SH-SY5Y (cell line): ENCODE measurements around the gene DGKQ.

Experiments used
- GATA2 ChIP-seq: IDR thresholded peaks from 2 replicates; pipeline ENCODE4 v1.6.1; 2011; ENCODE audit warnings: mild to moderate bottlenecking, low read depth, low read length
- GATA3 ChIP-seq: IDR thresholded peaks from 2 replicates; pipeline ENCODE4 v1.6.1; 2011; ENCODE audit warnings: low read depth, mild to moderate bottlenecking, low read length, moderate library complexity

Gene DGKQ

DNA sequence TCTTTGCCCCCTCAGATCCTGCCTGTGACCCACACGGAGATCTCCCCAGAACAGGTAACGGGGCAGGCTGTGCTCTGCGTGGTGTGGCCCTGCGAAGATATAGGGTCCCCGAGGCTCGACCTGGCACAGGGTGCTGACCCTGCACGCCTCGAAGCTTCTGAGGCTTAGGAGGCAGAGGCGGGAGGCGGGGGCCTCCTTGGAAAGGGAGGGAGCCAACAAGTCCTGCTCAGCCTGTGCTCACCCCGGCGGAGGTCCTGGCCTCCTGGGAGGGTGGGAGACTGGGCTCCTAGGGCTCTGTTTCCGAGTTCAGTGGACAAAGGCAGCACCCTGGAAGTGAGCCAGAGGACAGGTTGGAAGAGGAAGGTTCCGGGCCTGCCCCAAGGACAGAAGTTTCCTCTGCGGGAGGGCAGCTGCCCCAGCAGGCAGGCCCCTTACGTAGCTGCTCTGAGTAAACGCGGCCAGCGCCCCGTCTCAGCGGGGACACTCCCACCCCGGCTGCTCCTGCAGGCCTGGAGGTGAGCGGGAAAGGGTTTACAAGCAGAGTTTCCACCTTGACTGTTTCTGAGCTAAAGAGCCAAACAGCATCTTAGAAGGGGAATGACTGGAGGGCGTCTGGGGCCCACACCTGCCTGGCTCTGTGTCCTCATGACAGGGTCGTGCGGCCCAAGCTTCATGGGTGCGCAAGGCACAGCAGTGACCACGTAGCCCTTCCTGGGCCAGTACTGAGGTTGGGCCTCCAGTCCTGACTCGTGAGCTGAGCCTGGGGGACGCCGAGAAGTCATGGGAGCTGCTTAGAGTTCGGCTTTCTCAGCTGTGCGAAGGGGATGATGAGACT is 25.1 kb downstream of the DGKQ start:
- TF ChIP-seq GATA3 (no peak), GATA2 (no peak)

DNA sequence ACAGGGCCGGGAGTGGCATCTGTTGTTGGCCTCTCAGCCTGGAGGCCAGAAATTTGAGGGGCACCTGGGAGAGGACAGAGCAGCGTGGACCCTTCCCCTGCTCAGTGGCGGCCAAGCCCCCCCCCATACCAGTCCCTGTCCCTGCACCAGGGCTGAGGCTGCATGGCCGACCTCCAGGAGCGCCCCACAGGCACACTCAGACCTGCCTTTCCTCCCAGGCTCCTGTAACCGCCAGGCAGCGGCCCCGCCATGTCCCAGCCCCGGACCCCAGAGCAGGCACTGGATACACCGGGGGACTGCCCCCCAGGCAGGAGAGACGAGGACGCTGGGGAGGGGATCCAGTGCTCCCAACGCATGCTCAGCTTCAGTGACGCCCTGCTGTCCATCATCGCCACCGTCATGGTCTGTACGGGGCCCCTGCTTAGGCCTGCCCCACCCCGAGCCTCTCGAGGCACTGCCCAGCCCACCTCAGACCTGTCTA is 25.8 kb downstream of the DGKQ start:
- TF ChIP-seq GATA2 = no peak
- no peak for TF ChIP-seq GATA3

DNA sequence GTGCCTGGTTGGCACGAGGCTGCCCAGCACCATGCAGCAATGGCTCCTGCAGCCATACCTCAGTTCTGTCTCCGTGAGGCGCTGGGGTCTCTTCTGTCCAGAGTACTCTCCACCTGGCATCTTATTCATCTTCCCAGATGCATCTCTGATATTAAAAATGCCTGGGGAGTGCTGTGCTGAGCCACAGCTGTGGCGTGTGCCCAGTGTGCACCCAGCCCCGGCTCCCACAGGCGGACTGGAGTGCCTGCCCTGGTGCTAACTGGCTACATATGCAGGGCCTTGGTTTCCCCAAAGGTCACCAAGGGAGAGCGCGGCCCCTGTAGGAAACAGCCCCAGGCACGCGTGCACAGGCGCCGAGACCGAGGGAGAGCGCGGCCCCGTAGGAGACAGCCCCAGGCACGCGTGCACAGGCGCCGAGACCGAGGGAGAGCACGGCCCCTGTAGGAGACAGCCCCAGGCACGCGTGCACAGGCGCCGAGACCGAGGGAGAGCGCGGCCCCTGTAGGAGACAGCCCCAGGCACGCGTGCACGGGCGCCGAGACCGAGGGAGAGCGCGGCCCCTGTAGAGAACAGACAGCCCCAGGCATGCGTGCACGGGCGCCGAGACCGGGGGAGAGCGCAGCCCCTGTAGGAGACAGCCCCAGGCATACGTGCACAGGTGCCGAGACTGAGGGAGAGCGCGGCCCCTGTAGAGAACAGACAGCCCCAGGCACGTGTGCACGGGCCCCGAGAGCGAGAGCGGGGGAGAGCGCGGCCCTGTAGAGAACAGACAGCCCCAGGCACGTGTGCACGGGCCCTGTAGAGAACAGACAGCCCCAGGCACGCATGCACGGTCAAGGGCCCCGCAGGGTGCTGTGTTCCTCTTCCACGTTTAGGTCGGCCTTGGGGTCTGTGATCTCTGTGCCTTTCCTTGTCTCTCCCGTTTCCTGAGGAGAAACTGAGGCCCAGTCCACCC is 26.6 kb downstream of the DGKQ start:
- TF ChIP-seq GATA3 (no peak), GATA2 (no peak)

DNA sequence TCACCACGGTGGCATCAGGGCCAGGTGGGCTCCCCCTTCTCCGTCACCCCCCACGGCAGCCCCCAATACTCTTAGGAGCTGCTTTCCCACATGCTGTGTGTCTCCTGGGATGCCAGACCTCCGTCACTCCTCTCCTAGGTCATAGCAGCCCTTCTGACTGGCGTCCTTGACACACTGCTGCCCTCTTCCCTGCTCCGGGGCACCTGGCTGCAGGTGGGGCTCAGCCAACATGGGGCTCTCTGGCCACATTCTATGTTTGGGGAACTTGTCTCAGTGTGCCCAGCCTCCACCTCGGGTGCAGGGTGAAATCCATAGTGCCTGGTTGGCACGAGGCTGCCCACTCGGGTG is 27.3 kb downstream of the DGKQ start:
- TF ChIP-seq GATA2 (no peak), GATA3 (no peak)

DNA sequence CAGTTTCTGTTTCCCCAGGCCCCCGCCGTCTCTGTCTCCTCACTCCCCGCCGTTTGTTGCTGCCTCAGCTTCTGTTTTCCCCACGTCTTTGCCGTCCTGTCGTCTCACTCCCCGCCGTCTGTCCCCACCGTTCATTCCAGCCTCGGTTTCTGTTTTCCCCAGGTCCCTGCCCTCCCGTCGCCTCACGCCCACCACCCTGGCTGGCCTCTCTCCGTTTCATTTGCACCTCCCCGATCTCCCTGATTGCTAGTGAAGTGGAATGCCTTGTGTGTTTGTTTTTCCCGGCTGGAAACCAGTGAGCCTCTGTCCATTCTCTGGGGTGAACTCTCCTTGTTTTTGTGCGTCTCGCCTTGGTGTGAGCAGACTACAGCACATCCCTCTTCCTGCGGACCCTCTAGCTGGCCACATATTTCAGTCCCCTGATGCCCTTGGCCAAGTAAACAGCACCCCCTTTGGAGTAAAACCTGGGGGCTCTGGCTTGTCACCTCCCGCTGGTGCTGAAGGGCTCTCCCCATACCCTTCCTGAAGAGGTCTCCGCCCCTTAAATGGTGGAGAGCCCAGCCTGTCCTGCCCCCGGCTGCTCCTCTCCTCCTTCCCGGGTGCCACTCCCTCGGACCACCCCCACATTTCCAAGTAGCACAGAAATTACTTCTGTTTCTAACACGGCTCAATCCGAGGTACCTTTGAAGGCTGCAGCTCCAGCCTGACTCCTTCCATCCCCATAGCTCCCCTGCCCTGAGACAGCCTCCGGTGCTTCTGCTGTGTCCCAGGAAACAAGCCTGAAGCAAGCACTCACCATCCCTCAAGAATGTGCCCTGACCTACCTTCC is 27.9 kb downstream of the DGKQ start:
- TF ChIP-seq GATA2 = no peak
- no peak for TF ChIP-seq GATA3

DNA sequence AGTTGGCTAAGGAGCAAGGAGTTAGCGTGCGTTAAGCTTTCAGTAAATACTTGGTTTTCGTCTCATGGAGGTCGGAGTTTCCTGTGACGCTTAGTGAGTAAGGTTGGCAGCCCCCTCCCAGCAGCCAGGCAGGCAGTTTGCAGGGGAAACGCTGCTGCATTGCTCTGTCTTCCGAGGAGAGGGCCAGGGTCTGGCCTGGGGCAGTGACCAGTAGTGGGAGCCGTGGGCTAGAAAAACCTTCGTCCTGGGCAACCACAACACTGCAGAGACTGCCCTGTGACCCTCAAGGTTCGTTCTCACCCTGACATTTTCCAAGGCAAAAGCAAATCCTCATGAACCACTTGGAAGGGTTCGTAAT is 40.7 kb downstream of the DGKQ start:
- no peak for TF ChIP-seq GATA2
- TF ChIP-seq GATA3 = no peak

DNA sequence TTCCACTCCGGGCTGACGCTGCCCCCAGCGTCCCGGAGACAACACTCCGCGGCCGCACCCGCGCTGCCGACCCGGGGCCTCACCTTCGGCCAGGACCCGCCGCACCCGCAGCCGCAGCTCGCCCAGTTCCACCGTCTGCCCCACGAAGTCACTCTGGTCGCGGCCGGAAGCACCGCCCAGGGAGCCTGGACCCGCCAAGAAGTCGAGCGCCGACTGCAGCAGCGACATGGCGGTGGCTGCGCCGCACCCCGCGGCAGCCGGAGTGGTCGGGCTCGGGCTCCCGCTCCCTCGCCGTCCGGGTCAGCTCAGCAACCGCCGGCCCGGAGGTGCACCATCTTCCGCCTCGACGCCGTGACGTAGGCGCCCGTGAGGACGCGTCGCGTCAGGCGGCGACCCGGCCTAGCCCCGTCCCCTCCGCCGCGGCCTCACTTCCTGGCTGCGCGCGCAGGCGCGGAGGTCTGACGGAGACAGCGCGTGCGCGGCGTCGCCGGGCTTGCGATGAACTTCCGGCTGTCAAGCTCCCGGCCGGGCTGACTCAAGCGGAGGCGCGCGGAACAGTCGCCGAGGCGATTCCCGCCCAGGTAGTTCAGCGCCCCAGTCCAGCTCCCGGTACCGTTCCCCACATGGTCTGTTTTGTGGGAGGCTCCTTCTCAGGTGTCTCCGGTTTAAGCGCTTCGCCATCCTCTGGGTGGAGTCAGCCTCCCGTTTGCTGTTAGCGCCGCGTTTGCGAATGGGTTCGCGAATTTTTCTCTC is 41.2 kb downstream of the DGKQ start, which contains the start of the genes GAK and TMEM175:
Gene GAK (minus strand): TSS at position 357 of the 753 bp plus-strand sequence. CDS start 129 bp downstream, at position 228.
Gene TMEM175 (plus strand): TSS at position 501 of the 753 bp plus-strand sequence. CDS start 15,280 bp downstream, outside the sequence.
- TF ChIP-seq GATA3 (no peak), GATA2 (no peak; the same call in 1 of the 2 replicates)

DNA sequence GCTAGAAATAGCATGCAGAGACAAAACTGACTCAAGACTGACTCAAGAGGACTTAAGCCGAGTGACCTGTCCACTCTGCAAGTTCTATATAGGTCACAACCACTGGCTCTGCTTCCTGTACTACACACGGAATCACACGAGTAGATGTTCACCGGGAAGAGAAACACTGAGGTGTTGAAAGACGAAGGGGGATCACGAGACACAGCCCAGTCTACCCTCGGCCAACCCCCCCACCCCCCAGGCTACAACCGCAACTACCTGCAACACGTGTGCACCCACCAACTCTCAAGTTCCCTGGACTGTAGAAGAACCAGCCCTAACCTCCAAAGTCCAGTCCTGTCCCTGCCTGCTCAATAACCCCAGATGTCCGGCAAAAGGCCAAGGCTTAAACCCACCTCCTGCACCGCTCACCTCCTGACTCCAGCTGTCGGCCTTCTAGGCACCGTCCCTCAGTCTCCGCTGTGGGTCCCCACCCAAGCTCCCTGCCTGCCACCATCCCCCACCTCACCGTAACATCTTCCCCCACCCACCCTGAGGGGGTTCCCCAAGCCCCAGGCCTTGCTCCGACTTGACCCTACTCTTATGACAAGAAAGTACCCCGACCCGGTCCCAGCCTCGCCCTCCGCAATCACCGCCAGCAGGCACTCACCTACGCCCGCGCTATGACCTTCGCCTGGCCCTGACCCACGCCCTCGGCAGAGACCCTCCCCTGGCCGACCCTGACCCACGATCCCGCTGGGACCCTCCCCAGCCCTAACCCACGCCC is 42.0 kb downstream of the DGKQ start:
- TF ChIP-seq GATA2 = no peak
- TF ChIP-seq GATA3 = no peak

DNA sequence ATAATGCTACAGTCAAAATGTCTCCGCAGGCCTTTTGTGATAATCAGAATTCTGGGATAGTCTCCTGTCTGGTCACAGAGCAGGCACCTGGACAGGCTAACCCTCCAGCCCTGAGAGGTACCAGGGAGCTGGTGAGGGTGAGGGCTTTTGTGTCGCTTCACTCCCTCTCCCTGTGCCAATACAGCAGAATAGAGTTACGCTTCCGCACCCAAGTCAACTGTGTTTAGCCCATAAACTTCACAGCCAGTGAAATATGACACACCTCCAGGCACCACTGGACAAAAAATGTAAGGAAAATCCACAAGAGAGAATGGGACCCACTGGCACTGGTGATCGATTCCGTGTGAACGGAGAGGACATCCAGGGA is 42.6 kb downstream of the DGKQ start:
- TF ChIP-seq GATA3 (no peak), GATA2 (no peak)

DNA sequence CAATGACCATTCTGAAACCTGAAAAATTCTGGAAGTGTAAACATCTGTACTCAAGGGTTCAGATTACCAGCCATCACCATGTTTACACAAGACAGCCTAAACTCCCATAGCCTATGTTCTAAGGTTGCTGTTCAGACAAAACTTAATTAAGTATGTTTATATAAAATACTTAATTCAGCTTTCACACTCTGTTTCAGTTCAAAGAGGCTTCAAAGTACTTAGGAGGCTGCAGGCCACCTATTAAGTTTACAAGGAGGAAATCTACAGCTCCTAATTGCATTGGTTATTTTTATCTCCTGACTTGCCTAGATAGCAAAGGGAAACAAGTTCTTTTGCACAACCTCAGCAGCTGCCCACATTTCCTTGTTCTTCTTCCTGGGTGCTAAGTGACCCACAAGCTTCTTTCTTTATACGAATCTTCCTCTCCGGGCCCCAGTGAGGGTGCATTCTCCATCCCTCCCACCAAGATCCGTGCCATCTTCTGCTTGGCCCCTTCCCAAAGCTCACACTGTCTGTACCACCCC is 43.3 kb downstream of the DGKQ start:
- TF ChIP-seq GATA3 (no peak), GATA2 (no peak)

DNA sequence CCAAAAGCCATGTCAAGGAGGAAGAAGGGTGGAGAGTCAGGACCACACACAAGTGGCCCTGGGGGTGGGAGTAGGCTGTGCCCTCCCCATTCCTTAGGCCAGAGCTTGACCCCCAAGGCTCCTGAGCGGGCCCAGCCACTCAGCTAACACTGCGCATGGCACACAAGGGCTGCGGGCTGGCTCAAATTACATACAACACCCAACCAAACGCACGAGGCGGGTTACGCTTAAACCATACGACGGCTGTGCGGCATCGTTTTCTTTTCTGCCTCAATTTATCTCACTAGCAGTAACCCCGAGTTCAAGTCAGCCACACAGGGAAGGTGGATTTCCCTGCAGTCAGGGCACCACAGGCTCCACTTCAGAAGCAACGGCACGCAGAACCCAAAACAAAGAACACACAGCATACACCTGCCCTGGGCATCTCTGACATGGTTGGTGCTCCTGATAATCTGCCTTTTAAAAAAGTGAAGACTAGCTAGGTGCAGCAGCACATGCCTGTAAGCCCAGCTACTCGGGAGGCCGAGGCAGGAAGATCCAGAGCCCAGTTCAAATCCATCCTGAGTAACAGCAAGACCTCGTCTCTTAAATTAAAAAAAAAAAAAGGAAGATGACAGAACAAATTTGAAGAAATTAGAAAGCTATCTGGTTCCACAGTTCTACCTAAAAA is 44.1 kb downstream of the DGKQ start:
- TF ChIP-seq GATA2 (no peak), GATA3 (no peak)

DNA sequence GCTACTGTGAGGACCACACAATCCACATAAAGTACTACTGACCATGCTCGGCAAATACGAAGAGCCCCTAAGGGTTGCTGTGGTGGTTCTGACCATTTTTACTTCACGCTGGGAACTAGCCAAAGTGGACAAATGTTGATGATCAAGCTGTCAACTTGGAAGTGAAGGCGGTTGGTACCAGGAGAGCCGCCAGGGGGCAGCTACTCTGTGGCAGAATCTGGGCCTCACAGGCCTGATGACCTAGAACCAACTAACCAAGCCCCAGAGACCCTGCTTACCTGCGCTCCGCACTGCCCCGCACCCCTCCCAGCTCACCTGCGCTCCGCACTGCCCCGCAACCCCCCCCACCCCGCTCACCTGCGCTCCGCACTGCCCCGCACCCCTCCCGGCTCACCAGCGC is 46.8 kb downstream of the DGKQ start:
- TF ChIP-seq GATA3 = no peak
- TF ChIP-seq GATA2 = no peak
